GM18505 (cell line): Measurements from ENCODE around the gene KREMEN2.

ENCODE experiments used
- ATAC-seq: cut with Tn5 transposase; IDR thresholded peaks from one replicate; pipeline ENCODE4 v1.9.1; 2021; ENCODE audit not compliant: unreplicated experiment
- POLR2A ChIP-seq: IDR thresholded peaks from 4 replicates; pipeline ENCODE4 v1.6.1; 2011; ENCODE audit warnings: borderline replicate concordance; ENCODE audit not compliant: insufficient read depth, insufficient read length; ENCODE audit errors: extremely low read depth

The KREMEN2 gene

GRCh38 chr16:2996298-2996697 lies 32.2 kb downstream of the KREMEN2 start:
- TF ChIP-seq POLR2A: no peak
- ATAC-seq: no peak

GRCh38 chr16:2999929-3000328 lies 35.9 kb downstream of the KREMEN2 start:
- TF ChIP-seq POLR2A: no peak
- no peak for ATAC-seq

- no peak for TF ChIP-seq POLR2A
- ATAC-seq: no peak
Observed at GRCh38 chr16:3000540-3000939, 36.5 kb downstream of the KREMEN2 start.

GRCh38 chr16:3001316-3001715 lies 37.2 kb downstream of the KREMEN2 start:
- no peak for ATAC-seq
- TF ChIP-seq POLR2A: no peak

GRCh38 chr16:3003582-3004270 lies 39.7 kb downstream of the KREMEN2 start:
- peak; percentile 85 for ATAC-seq
- no peak for TF ChIP-seq POLR2A

GRCh38 chr16:3004319-3004718 lies 40.2 kb downstream of the KREMEN2 start:
- TF ChIP-seq POLR2A: no peak
- peak; percentile 29 for ATAC-seq

GRCh38 chr16:3004781-3005284 lies 40.8 kb downstream of the KREMEN2 start:
- TF ChIP-seq POLR2A: no peak
- no peak for ATAC-seq

- ATAC-seq: no peak
- no peak for TF ChIP-seq POLR2A
Observed at GRCh38 chr16:3007059-3007956, 43.2 kb downstream of the KREMEN2 start.

- no peak for ATAC-seq
- no peak for TF ChIP-seq POLR2A
Observed at GRCh38 chr16:3007957-3008689, 44.0 kb downstream of the KREMEN2 start.

- no peak for ATAC-seq
- no peak for TF ChIP-seq POLR2A
Observed at GRCh38 chr16:3008690-3009037, 44.6 kb downstream of the KREMEN2 start.

GRCh38 chr16:3009568-3010390 lies 45.7 kb downstream of the KREMEN2 start:
- ATAC-seq: no peak

GRCh38 chr16:3010510-3010909 lies 46.4 kb downstream of the KREMEN2 start:
- no peak for TF ChIP-seq POLR2A
- ATAC-seq: no peak

More at GRCh38 chr16:3009568-3010390, 45.7 kb downstream of the KREMEN2 start:
- no peak for TF ChIP-seq POLR2A
